Nephron progenitor cell (in vitro differentiated cells): ENCODE results near the gene USE1.

Experiments
- DNase-seq: peaks from one replicate; pipeline ENCODE4 v3.0.0; 2021
- H3K27ac Mint-ChIP-seq: 2 replicates; pipeline ENCODE4 v1.8.0; 2021; ENCODE audit warnings: mild to moderate bottlenecking, moderate library complexity, mixed read lengths
- H3K27me3 Mint-ChIP-seq: 2 replicates; pipeline ENCODE4 v1.8.0; 2021; ENCODE audit warnings: mild to moderate bottlenecking, low read depth, mixed read lengths; ENCODE audit not compliant: poor library complexity
- H3K36me3 Mint-ChIP-seq: 2 replicates; pipeline ENCODE4 v1.8.0; 2021; ENCODE audit warnings: low read depth, mixed read lengths
- H3K4me1 Mint-ChIP-seq: 2 replicates; pipeline ENCODE4 v1.8.0; 2021; ENCODE audit warnings: mixed read lengths
- H3K4me3 Mint-ChIP-seq: 2 replicates; pipeline ENCODE4 v1.8.0; 2021; ENCODE audit warnings: mild to moderate bottlenecking, moderate library complexity, mixed read lengths
- H3K9me3 Mint-ChIP-seq: 2 replicates; pipeline ENCODE4 v1.8.0; 2021; ENCODE audit warnings: mild to moderate bottlenecking, moderate library complexity, mixed read lengths
- CTCF ChIP-seq: fragments of 200-600 bp; sonication (generic); IDR thresholded peaks from 2 replicates; pipeline ENCODE4 v1.5.0; 2021; ENCODE audit warnings: antibody characterized with exemption

USE1 gene

DNA sequence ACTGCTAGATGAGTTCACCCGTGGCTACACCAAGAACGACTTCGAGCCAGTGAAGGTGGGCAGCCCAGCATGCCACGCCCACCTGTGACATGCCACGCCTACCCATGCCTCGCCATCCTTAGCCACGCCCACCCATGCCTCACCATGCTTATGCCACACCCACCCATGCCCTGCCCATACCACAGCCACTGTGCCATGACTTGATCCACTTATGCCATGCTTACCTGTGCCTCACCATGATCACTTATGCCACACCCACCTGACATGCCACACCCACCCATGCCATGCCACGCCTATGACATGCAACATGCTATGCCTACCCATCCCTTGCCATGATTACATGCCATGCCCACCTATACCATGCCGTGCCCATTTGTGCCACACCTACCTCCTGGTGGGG, 12.9 kb upstream of the USE1 start:
- Mint-ChIP-seq H3K36me3 (peaks cover 72% of the 10 kb centered on the region), H3K27me3 (peaks cover 2% of the 10 kb centered on the region), H3K4me3 (no peak overlapping the region), H3K4me1 (peaks cover 8% of the 10 kb centered on the region), H3K27ac (no peak overlapping the region), H3K9me3 (no peaks in the 10 kb centered on the region)
- TF ChIP-seq CTCF: no peak
- DNase-seq: no peak

- no peak for TF ChIP-seq CTCF
- Mint-ChIP-seq H3K4me3 (no peak overlapping the region), H3K36me3 (peaks cover 69% of the 10 kb centered on the region), H3K4me1 (peaks cover 3% of the 10 kb centered on the region), H3K27me3 (peaks cover 2% of the 10 kb centered on the region), H3K9me3 (no peaks in the 10 kb centered on the region), H3K27ac (no peak overlapping the region)
- no peak for DNase-seq
Observed at GRCh38 chr19:17202713-17203112, 12.4 kb upstream of the USE1 start.

GRCh38 chr19:17205237-17206140, 9.7 kb upstream of the USE1 start:
- Mint-ChIP-seq H3K36me3 (peaks cover 59% of the 10 kb centered on the region), H3K9me3 (no peaks in the 10 kb centered on the region), H3K4me1 (peaks cover 13% of the 10 kb centered on the region), H3K27me3 (peaks cover 2% of the 10 kb centered on the region), H3K27ac (no peak overlapping the region), H3K4me3 (no peak overlapping the region)
- peak; percentile 52 for TF ChIP-seq CTCF
- DNase-seq: peak; percentile 57

DNA sequence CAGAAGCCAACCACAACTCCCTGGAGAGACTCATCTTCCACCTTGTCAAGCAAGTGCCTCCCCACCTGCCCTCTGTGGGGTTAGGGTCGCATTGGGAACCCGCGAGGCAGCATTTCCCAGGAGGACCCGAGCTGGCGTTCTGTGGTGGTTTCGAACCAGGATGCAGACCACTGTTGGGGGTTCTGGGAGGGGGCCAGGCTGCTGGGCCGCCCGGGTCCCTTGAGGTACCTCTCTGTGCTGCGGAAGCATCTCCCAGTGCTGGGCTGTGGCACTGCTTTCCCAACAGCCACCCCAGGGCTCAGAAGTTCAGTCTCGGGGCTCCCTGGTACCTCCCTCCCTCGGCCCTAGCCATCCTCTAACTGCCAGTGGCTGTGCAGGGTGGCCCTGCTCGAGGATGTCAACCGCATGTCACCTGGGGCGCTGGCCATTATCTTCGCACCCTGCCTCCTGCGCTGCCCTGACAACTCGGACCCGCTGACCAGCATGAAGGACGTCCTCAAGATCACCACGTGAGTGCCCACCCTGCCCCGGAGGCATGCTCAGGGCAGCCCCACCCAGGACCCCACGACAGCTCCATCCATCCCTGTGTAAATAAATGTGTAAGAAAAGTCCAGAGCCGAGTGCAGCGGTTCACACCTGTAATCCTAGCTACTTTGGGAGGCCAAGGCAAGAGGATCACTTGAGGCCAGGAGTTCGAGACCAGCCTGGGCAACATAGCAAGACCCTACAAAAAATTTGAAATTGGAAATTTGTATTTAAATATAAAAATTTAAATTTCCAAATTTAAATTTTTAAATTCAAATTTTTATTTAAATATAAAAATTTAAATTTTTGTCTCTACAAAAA, 8.2 kb upstream of the USE1 start:
- Mint-ChIP-seq H3K36me3 (peaks cover 45% of the 10 kb centered on the region), H3K4me3 (no peak overlapping the region)
- TF ChIP-seq CTCF: no peak

DNA sequence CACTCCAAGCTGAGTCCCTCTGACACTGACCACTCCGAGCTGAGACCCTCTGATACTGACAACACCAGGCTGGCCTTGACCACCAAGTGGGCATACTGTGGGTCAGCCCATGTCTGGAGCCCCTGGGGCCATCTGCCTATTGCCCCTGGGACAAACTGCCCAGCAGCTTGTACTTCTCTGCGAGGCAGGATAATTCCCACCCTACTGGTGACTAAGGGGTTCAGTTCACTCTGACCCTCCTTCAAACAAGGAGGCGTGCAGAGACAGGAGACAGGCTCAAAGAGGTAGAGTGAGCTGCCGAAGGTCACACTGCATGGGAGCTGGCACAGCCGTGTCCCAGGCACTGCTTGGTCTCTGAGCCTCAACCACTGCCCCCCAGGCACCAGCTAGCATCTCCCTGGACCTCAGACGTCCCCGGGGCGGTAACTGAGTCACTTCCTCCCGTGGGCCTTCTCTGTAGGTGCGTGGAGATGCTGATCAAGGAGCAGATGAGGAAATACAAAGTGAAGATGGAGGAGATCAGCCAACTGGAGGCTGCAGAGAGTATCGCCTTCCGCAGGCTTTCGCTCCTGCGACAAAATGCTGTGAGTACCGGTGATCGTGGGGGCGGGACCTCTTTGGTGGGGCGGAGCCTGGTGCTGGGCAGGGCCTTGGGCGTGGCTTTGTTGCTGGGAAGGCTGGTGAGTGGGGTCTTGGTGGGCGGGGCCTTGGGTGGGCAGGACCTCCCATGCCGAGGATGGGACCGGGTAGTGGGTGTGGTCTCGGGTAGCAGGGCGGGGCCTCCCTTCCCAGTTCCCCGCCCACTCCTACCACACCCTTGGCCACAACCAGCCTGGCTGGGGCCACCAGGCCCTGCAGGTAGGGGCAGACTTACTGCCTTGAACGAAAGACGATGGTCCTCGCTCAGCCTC, 5.8 kb upstream of the USE1 start:
- H3K4me3 Mint-ChIP-seq: no peak overlapping the region
- no peak for TF ChIP-seq CTCF
- no peaks in the 10 kb centered on the region for H3K9me3 Mint-ChIP-seq
- peaks cover 32% of the 10 kb centered on the region for H3K36me3 Mint-ChIP-seq
- DNase-seq: peak; percentile 91
- no peak overlapping the region for H3K27ac Mint-ChIP-seq
- peaks cover 14% of the 10 kb centered on the region for H3K4me1 Mint-ChIP-seq
- peaks cover 2% of the 10 kb centered on the region for H3K27me3 Mint-ChIP-seq

More for the DNA sequence above, 8.2 kb upstream of the USE1 start:
- DNase-seq: no peak
- Mint-ChIP-seq H3K9me3 (no peaks in the 10 kb centered on the region), H3K4me1 (peaks cover 13% of the 10 kb centered on the region), H3K27me3 (peaks cover 2% of the 10 kb centered on the region), H3K27ac (no peak overlapping the region)
